Fibroblast of skin of scalp (primary cell): ENCODE data around the gene RAPGEF2.

Experiments used
- DNase-seq: peaks from one replicate; pipeline ENCODE4 v3.0.0-alpha.2; 2013

The RAPGEF2 gene

GRCh38 chr4:159328766-159329165 lies 225.9 kb downstream of the RAPGEF2 start:
- DNase-seq, result no peak

- DNase-seq, result no peak
Measured at GRCh38 chr4:159334461-159334860, 231.6 kb downstream of the RAPGEF2 start.

GRCh38 chr4:159337041-159337440 lies 234.2 kb downstream of the RAPGEF2 start:
- DNase-seq, result peak; percentile 5

GRCh38 chr4:159341522-159341921 lies 238.6 kb downstream of the RAPGEF2 start:
- peak; percentile 6 for DNase-seq

GRCh38 chr4:159342374-159342773 lies 239.5 kb downstream of the RAPGEF2 start:
- no peak for DNase-seq

- no peak for DNase-seq
Measured at GRCh38 chr4:159343116-159343515, 240.2 kb downstream of the RAPGEF2 start.

GRCh38 chr4:159344877-159345276 lies 242.0 kb downstream of the RAPGEF2 start:
- no peak for DNase-seq

- no peak for DNase-seq
Measured at GRCh38 chr4:159346681-159347080, 243.8 kb downstream of the RAPGEF2 start.

GRCh38 chr4:159347813-159348212 lies 244.9 kb downstream of the RAPGEF2 start:
- DNase-seq, result no peak

- DNase-seq, result no peak
Measured at GRCh38 chr4:159349332-159349731, 246.5 kb downstream of the RAPGEF2 start.

- DNase-seq, result no peak
Measured at GRCh38 chr4:159352609-159353008, 249.7 kb downstream of the RAPGEF2 start.

GRCh38 chr4:159353422-159354116 lies 250.7 kb downstream of the RAPGEF2 start:
- no peak for DNase-seq

- no peak for DNase-seq
Measured at GRCh38 chr4:159355466-159355865, 252.6 kb downstream of the RAPGEF2 start.

GRCh38 chr4:159357350-159357749 lies 254.5 kb downstream of the RAPGEF2 start:
- DNase-seq, result no peak

- DNase-seq, result peak; percentile 86
Measured at GRCh38 chr4:159358226-159358625, 255.3 kb downstream of the RAPGEF2 start.

- peak; percentile 79 for DNase-seq
Measured at GRCh38 chr4:159360549-159360948, 257.7 kb downstream of the RAPGEF2 start.

GRCh38 chr4:159363361-159363760 lies 260.5 kb downstream of the RAPGEF2 start:
- no peak for DNase-seq

- DNase-seq, result peak; percentile 40
Measured at GRCh38 chr4:159366966-159367780, 264.3 kb downstream of the RAPGEF2 start.

GRCh38 chr4:159367781-159368080 lies 264.9 kb downstream of the RAPGEF2 start:
- no peak for DNase-seq

- peak; percentile 44 for DNase-seq
Measured at GRCh38 chr4:159368320-159368719, 265.4 kb downstream of the RAPGEF2 start.

GRCh38 chr4:159369256-159369655 lies 266.4 kb downstream of the RAPGEF2 start:
- no peak for DNase-seq

GRCh38 chr4:159370286-159370685 lies 267.4 kb downstream of the RAPGEF2 start:
- DNase-seq, result no peak

GRCh38 chr4:159374749-159375530 lies 272.1 kb downstream of the RAPGEF2 start:
- peak; percentile 90 for DNase-seq
